Mesothelial cell of epicardium (in vitro differentiated cells): Measurements from ENCODE around the gene RBMS3. TPM values are rescaled to one million over a fixed set of nuclear protein-coding genes. Genes with fewer than 3 reads are reported as not detected.

Source experiments
- DNase-seq, 2 experiments: peaks; one replicate each; pipeline ENCODE4 v3.0.0; 2021; ENCODE audit warnings: low spot score in 2 of 2; ENCODE audit not compliant: unreplicated experiment in 2 of 2
- H3K27ac Mint-ChIP-seq: 2 replicates; pipeline ENCODE4 v1.8.0; 2021; ENCODE audit warnings: mixed read lengths
- H3K27me3 Mint-ChIP-seq: 2 replicates; pipeline ENCODE4 v1.8.0; 2021; ENCODE audit warnings: low read depth, mixed read lengths
- H3K36me3 Mint-ChIP-seq: 2 replicates; pipeline ENCODE4 v1.8.0; 2021; ENCODE audit warnings: mixed read lengths
- H3K4me1 Mint-ChIP-seq: 2 replicates; pipeline ENCODE4 v1.8.0; 2021; ENCODE audit warnings: mixed read lengths
- H3K4me3 Mint-ChIP-seq: 2 replicates; pipeline ENCODE4 v1.8.0; 2021; ENCODE audit warnings: mild to moderate bottlenecking, moderate library complexity, mixed read lengths
- H3K9me3 Mint-ChIP-seq: 2 replicates; pipeline ENCODE4 v1.8.0; 2021; ENCODE audit warnings: mixed read lengths
- CTCF ChIP-seq: fragments of 200-600 bp; sonication (generic); IDR thresholded peaks from one replicate; pipeline ENCODE4 v1.5.0; 2021; ENCODE audit warnings: antibody characterized with exemption; ENCODE audit not compliant: unreplicated experiment
- total RNA-seq: library from RNA; stranded (reverse); gene quantifications from 3 replicates; pipeline ENCODE4 v1.2.1, GENCODE V29; 2021

RBMS3 gene
- total RNA-seq, 1 donor from 2014 or later, result 42.5 TPM

- no peaks in the 10 kb centered on the region for H3K27me3 Mint-ChIP-seq
- H3K27ac Mint-ChIP-seq, result no peak overlapping the region
- H3K4me3 Mint-ChIP-seq, result no peak overlapping the region
- no peak for DNase-seq
- peaks cover 15% of the 10 kb centered on the region for H3K36me3 Mint-ChIP-seq
- peaks cover 9% of the 10 kb centered on the region for H3K9me3 Mint-ChIP-seq
- H3K4me1 Mint-ChIP-seq, result no peaks in the 10 kb centered on the region
- no peak for TF ChIP-seq CTCF
Measured at GRCh38 chr3:29488922-29489321, 208.1 kb downstream of the RBMS3 start.

- Mint-ChIP-seq H3K27ac (no peak overlapping the region), H3K4me1 (peaks cover 2% of the 10 kb centered on the region), H3K9me3 (peaks cover 9% of the 10 kb centered on the region), H3K36me3 (peaks cover 15% of the 10 kb centered on the region), H3K27me3 (no peaks in the 10 kb centered on the region), H3K4me3 (no peak overlapping the region)
- TF ChIP-seq CTCF, result no peak
- no peak for DNase-seq
Measured at GRCh38 chr3:29493109-29493508, 212.2 kb downstream of the RBMS3 start.

GRCh38 chr3:29494305-29495036 is 213.6 kb downstream of the RBMS3 start:
- peak overlapping the region; percentile 74 for H3K27ac Mint-ChIP-seq
- H3K27me3 Mint-ChIP-seq, result no peaks in the 10 kb centered on the region
- TF ChIP-seq CTCF, result no peak
- DNase-seq, result no peak
- peaks cover 2% of the 10 kb centered on the region for H3K4me1 Mint-ChIP-seq
- H3K36me3 Mint-ChIP-seq, result peaks cover 7% of the 10 kb centered on the region
- H3K9me3 Mint-ChIP-seq, result peaks cover 7% of the 10 kb centered on the region
- H3K4me3 Mint-ChIP-seq, result no peak overlapping the region

GRCh38 chr3:29497282-29497681 is 216.4 kb downstream of the RBMS3 start:
- Mint-ChIP-seq H3K9me3 (peaks cover 8% of the 10 kb centered on the region), H3K27me3 (no peaks in the 10 kb centered on the region), H3K4me3 (no peak overlapping the region), H3K27ac (no peak overlapping the region), H3K36me3 (peaks cover 4% of the 10 kb centered on the region), H3K4me1 (peaks cover 2% of the 10 kb centered on the region)
- DNase-seq, result no peak
- TF ChIP-seq CTCF, result no peak

- TF ChIP-seq CTCF, result no peak
- no peaks in the 10 kb centered on the region for H3K4me1 Mint-ChIP-seq
- no peak overlapping the region for H3K4me3 Mint-ChIP-seq
- H3K27ac Mint-ChIP-seq, result no peak overlapping the region
- H3K36me3 Mint-ChIP-seq, result peaks cover 22% of the 10 kb centered on the region
- H3K9me3 Mint-ChIP-seq, result peaks cover 41% of the 10 kb centered on the region
- no peak for DNase-seq
- H3K27me3 Mint-ChIP-seq, result no peaks in the 10 kb centered on the region
Measured at GRCh38 chr3:29502771-29503170, 221.9 kb downstream of the RBMS3 start.
